Left lung (tissue), 10 donors: ENCODE results near the gene LRRC25. TPM values are rescaled to one million over a fixed set of nuclear protein-coding genes. Genes with fewer than 3 reads are reported as not detected.

Experiments used
- ATAC-seq: fragments of 200-7000 bp; cut with Tn5 transposase; one replicate; pipeline ENCODE4 v1.9.1; 2020; ENCODE audit warnings: moderate library complexity
- DNase-seq, 4 donors: peaks; one replicate each; pipeline ENCODE4 v3.0.0-alpha.2; 2013 to 2020
- H3K27ac ChIP-seq, 2 donors: fragments of 200-600 bp; sonication (generic) in 1 of 2; one replicate each; pipeline versions ENCODE4 v1.5.0 to v1.8.0; 2020 to 2021
- H3K27me3 ChIP-seq, 2 donors: fragments of 200-600 bp; sonication (generic) in 1 of 2; one replicate each; pipeline versions ENCODE4 v1.5.0 to v1.8.0; 2020 to 2021
- H3K36me3 ChIP-seq, 2 donors: fragments of 200-600 bp; sonication (generic) in 1 of 2; one replicate each; pipeline versions ENCODE4 v1.5.0 to v1.8.0; 2020 to 2021
- H3K4me1 ChIP-seq, 2 donors: fragments of 200-600 bp; one replicate each; pipeline ENCODE4 v1.8.0; 2021
- H3K4me3 ChIP-seq, 2 donors: fragments of 200-600 bp; sonication (generic) in 1 of 2; one replicate each; pipeline versions ENCODE4 v1.5.0 to v1.8.0; 2020 to 2021; ENCODE audit warnings: mild to moderate bottlenecking in 1 of 2
- H3K9me3 ChIP-seq, 2 donors: fragments of 200-600 bp; sonication (generic) in 1 of 2; one replicate each; pipeline versions ENCODE4 v1.5.0 to v1.8.0; 2020 to 2021
- intact Hi-C, 2 donors: fragments of 100-400 bp; cut with DNase I; formaldehyde crosslinking; loops; one replicate each; pipeline versions ENCODE4 v1.11.2 to v1.14.2; 2022
- polyA plus RNA-seq, 6 donors: library from polyadenylated mRNA; unstranded; fragments of 120-200 nt; gene quantifications; one replicate each; pipeline ENCODE4 v1.2.1, GENCODE V29; 2013; ENCODE audit not compliant: insufficient read length in 6 of 6
- total RNA-seq, 2 donors: library from RNA; stranded (reverse); fragmentation: NEBNext Ultra II Directional; extraction: Animal tissue kit (Norgen Biotek cat#: 25700); gene quantifications; one replicate each; pipeline ENCODE4 v1.2.1, GENCODE V29; 2021
- TF ChIP-seq, protein P1 (sequence below), 2 donors: fragments of 200-600 bp; sonication (generic) in 1 of 2; IDR thresholded peaks; one replicate each; pipeline versions ENCODE4 v1.5.0 to v1.8.0; 2021; ENCODE audit warnings: antibody characterized with exemption in 2 of 2
- donor health status: DM: no; HTN: yes; CAD: no.
- donor health status: DM: no; HTN: no; CAD: no.

Gene LRRC25
- total and polyA plus RNA-seq, 8 donors: 1.3 to 53.7 (median 1.6) TPM

GRCh38 chr19:18432275-18433014 lies 35.0 kb upstream of the LRRC25 start:
- peaks cover 15 to 57% of the 10 kb centered on the region in 2 donors for H3K4me1 ChIP-seq
- H3K36me3 ChIP-seq: peaks cover 0 to 18% of the 10 kb centered on the region in 2 donors
- TF ChIP-seq, protein P1, sequence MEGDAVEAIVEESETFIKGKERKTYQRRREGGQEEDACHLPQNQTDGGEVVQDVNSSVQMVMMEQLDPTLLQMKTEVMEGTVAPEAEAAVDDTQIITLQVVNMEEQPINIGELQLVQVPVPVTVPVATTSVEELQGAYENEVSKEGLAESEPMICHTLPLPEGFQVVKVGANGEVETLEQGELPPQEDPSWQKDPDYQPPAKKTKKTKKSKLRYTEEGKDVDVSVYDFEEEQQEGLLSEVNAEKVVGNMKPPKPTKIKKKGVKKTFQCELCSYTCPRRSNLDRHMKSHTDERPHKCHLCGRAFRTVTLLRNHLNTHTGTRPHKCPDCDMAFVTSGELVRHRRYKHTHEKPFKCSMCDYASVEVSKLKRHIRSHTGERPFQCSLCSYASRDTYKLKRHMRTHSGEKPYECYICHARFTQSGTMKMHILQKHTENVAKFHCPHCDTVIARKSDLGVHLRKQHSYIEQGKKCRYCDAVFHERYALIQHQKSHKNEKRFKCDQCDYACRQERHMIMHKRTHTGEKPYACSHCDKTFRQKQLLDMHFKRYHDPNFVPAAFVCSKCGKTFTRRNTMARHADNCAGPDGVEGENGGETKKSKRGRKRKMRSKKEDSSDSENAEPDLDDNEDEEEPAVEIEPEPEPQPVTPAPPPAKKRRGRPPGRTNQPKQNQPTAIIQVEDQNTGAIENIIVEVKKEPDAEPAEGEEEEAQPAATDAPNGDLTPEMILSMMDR (IDR thresholded peaks at IDR 0.05): no peak
- peak overlapping the region in 1 of 2 donors; percentile 37 for H3K4me3 ChIP-seq
- ATAC-seq (no peak), DNase-seq (no peak)
- H3K27ac ChIP-seq: peak overlapping the region in 1 of 2 donors; percentile 19
- peaks cover 0 to 54% of the 10 kb centered on the region in 2 donors for H3K27me3 ChIP-seq
- H3K9me3 ChIP-seq: no peaks in the 10 kb centered on the region
- intact Hi-C loops: no loop called here

GRCh38 chr19:18431351-18432197 lies 34.2 kb upstream of the LRRC25 start:
- peaks cover 0 to 45% of the 10 kb centered on the region in 2 donors for H3K27me3 ChIP-seq
- peaks cover 15 to 49% of the 10 kb centered on the region in 2 donors for H3K4me1 ChIP-seq
- DNase-seq (no peak), ATAC-seq (no peak)
- peaks cover 0 to 18% of the 10 kb centered on the region in 2 donors for H3K36me3 ChIP-seq
- intact Hi-C loops: no loop called here
- no peak overlapping the region for H3K4me3 ChIP-seq
- TF ChIP-seq, protein P1 (IDR thresholded peaks at IDR 0.05): no peak
- H3K9me3 ChIP-seq: no peaks in the 10 kb centered on the region
- H3K27ac ChIP-seq: no peak overlapping the region

- ATAC-seq: no peak
- Histone ChIP-seq H3K27ac (no peak overlapping the region), H3K27me3 (peaks cover 0 to 40% of the 10 kb centered on the region in 2 donors), H3K36me3 (peaks cover 0 to 14% of the 10 kb centered on the region in 2 donors), H3K4me1 (peaks cover 15 to 47% of the 10 kb centered on the region in 2 donors), H3K4me3 (no peak overlapping the region), H3K9me3 (no peaks in the 10 kb centered on the region)
- DNase-seq: no peak
- TF ChIP-seq, protein P1 (IDR thresholded peaks at IDR 0.05): no peak
- intact Hi-C loops: no loop called here
These were observed 33.2 kb upstream of the LRRC25 start for GRCh38 chr19:18430417-18431144.

GRCh38 chr19:18429717-18430416 lies 32.4 kb upstream of the LRRC25 start:
- ATAC-seq (no peak), DNase-seq (no peak)
- H3K4me3 ChIP-seq: no peak overlapping the region
- H3K27me3 ChIP-seq: peaks cover 0 to 37% of the 10 kb centered on the region in 2 donors
- peaks cover 15 to 49% of the 10 kb centered on the region in 2 donors for H3K4me1 ChIP-seq
- intact Hi-C loops: no loop called here
- H3K36me3 ChIP-seq: peaks cover 0 to 9% of the 10 kb centered on the region in 2 donors
- H3K9me3 ChIP-seq: no peaks in the 10 kb centered on the region
- TF ChIP-seq, protein P1 (IDR thresholded peaks at IDR 0.05): no peak
- peak overlapping the region; percentile 48 to 70 for H3K27ac ChIP-seq
